ENCODE data around the gene LCK. TPM values are rescaled to one million over a fixed set of nuclear protein-coding genes. Genes with fewer than 3 reads are reported as not detected.
A peak's percentile ranks its signal among the peaks of the same experiment; 100 is the strongest.

The LCK gene
- total and polyA plus RNA-seq, 2 experiments from 2014 or later, result 0.40 to 0.79 TPM

- Histone ChIP-seq H3K79me2 (peaks cover 54% of the 10 kb centered on the region), H3K4me3 (no peak overlapping the region), H2AFZ (no peak overlapping the region), H3K36me3 (replicated peaks; ENCODE audit: insufficient read depth, low read depth) (no peaks in the 10 kb centered on the region), H4K20me1 (ENCODE audit: insufficient read depth, poor library complexity, severe bottlenecking) (no peaks in the 10 kb centered on the region), H3K27me3 (no peaks in the 10 kb centered on the region), H3K4me1 (ENCODE audit: insufficient read depth) (peaks cover 6% of the 10 kb centered on the region), H3K27ac (no peak overlapping the region), H3K9me3 (ENCODE audit: low read depth) (no peaks in the 10 kb centered on the region), H3K9me2 (replicated peaks; ENCODE audit: insufficient read depth) (no peaks in the 10 kb centered on the region), H3K4me2 (no peak overlapping the region)
- WGBS (ENCODE audit: low lambda C conversion rate, missing lambda C conversion rate), result 97% methylated on average over 10 of the region's 10 CpGs
- DNase-seq (ENCODE audit: low spot score), result no peak
- TF ChIP-seq EZH2 (IDR thresholded peaks at IDR 0.05; ENCODE audit: borderline replicate concordance) (no peak), EZH2phosphoT487 (IDR thresholded peaks at IDR 0.05; ENCODE audit: low read depth, severe bottlenecking, unreplicated experiment) (no peak), CTCF (IDR thresholded peaks at IDR 0.05; ENCODE audit: poor library complexity) (no peak)
Observed at GRCh38 chr1:32318127-32318869, 67.2 kb downstream of the LCK start.

GRCh38 chr1:32321712-32322291 lies 70.7 kb downstream of the LCK start:
- H3K79me2 ChIP-seq, result peaks cover 39% of the 10 kb centered on the region
- WGBS (ENCODE audit: low lambda C conversion rate, missing lambda C conversion rate), result 57% methylated on average over 5 of the region's 5 CpGs
- no peak overlapping the region for H3K4me3 ChIP-seq
- H3K27me3 ChIP-seq, result no peaks in the 10 kb centered on the region
- peak overlapping the region; percentile 95 for H3K27ac ChIP-seq
- peak overlapping the region; percentile 54 for H3K4me2 ChIP-seq
- H3K9me2 ChIP-seq (replicated peaks; ENCODE audit: insufficient read depth), result no peaks in the 10 kb centered on the region
- H3K9me3 ChIP-seq (ENCODE audit: low read depth), result no peaks in the 10 kb centered on the region
- H2AFZ ChIP-seq, result no peak overlapping the region
- TF ChIP-seq EZH2 (IDR thresholded peaks at IDR 0.05; ENCODE audit: borderline replicate concordance), result no peak
- TF ChIP-seq EZH2phosphoT487 (IDR thresholded peaks at IDR 0.05; ENCODE audit: low read depth, severe bottlenecking, unreplicated experiment), result no peak
- TF ChIP-seq CTCF (IDR thresholded peaks at IDR 0.05; ENCODE audit: poor library complexity), result no peak
- H3K4me1 ChIP-seq (ENCODE audit: insufficient read depth), result peaks cover 6% of the 10 kb centered on the region
- H3K36me3 ChIP-seq (replicated peaks; ENCODE audit: insufficient read depth, low read depth), result no peaks in the 10 kb centered on the region
- peak; percentile 79 for DNase-seq (ENCODE audit: low spot score)
- no peaks in the 10 kb centered on the region for H4K20me1 ChIP-seq (ENCODE audit: insufficient read depth, poor library complexity, severe bottlenecking)

DNA sequence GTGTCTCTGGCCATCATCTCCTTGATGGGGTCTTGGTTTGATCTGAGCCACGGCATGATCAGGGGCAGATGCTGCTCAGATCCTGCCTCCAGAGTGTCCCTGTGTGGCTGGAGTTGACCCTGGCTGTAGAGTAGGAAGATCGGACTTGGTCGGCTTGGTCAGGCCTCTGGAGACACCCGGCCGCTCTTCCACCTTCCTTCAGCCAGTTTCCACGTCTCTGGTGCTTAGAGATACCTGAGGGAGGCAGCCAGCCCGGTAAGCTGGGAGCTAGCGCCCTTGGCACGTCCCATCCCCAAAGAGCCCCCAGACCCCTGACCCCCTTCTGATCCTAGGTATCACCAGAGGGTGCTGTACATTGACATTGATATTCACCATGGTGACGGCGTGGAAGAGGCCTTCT lies 76.1 kb downstream of the LCK start:
- Histone ChIP-seq H3K36me3 (replicated peaks; ENCODE audit: insufficient read depth, low read depth) (no peaks in the 10 kb centered on the region), H3K27ac (no peak overlapping the region), H3K27me3 (no peaks in the 10 kb centered on the region), H3K9me3 (ENCODE audit: low read depth) (no peaks in the 10 kb centered on the region), H3K9me2 (replicated peaks; ENCODE audit: insufficient read depth) (no peaks in the 10 kb centered on the region), H3K4me1 (ENCODE audit: insufficient read depth) (peaks cover 2% of the 10 kb centered on the region), H2AFZ (no peak overlapping the region), H3K4me2 (no peak overlapping the region), H3K79me2 (peaks cover 21% of the 10 kb centered on the region), H3K4me3 (no peak overlapping the region), H4K20me1 (ENCODE audit: insufficient read depth, poor library complexity, severe bottlenecking) (no peaks in the 10 kb centered on the region)
- 97% methylated on average over 11 of the region's 11 CpGs for WGBS (ENCODE audit: low lambda C conversion rate, missing lambda C conversion rate)
- TF ChIP-seq EZH2 (IDR thresholded peaks at IDR 0.05; ENCODE audit: borderline replicate concordance) (no peak), CTCF (IDR thresholded peaks at IDR 0.05; ENCODE audit: poor library complexity) (no peak), EZH2phosphoT487 (IDR thresholded peaks at IDR 0.05; ENCODE audit: low read depth, severe bottlenecking, unreplicated experiment) (no peak)
- no peak for DNase-seq (ENCODE audit: low spot score)
